Putamen (tissue), 1 donor: Measurements from ENCODE around the gene PLA2G4B.

Source experiments
- DNase-seq: peaks from one replicate; pipeline ENCODE4 v3.0.0-alpha.2; 2016; ENCODE audit warnings: low spot score

Gene PLA2G4B

GRCh38 chr15:41871175-41871905 lies 32.7 kb downstream of the PLA2G4B start:
- no peak for DNase-seq

DNA sequence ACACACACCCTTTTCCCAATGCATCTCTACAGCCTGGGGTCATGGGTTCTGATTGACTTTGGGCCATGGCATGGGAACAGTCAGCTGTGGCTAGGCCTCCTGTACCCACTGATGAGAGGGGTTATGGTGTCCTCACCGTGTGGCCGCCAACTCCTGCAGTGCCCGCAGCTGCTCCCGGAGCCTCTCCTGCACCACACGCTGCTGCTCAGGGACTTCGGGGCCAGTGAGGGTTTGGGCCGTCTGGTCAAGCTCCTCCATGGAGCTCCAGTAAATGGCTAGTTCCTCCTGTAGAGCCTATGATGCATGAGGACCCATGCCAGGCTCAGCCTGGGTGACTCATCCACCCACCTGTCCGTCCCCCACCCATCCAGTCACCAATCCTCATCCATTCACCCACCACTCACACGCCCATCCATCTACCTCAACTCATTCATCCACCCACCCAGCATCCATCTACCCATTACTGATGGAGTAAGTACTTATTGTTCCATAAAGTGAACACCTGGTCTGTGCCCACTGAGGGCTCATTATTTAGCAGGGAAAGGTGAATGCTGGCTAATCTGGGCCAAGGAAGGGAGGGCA lies 33.6 kb downstream of the PLA2G4B start:
- DNase-seq: no peak

- DNase-seq: no peak
Measured at GRCh38 chr15:41873711-41874110, 35.1 kb downstream of the PLA2G4B start.

GRCh38 chr15:41874736-41875135 lies 36.1 kb downstream of the PLA2G4B start:
- no peak for DNase-seq

DNA sequence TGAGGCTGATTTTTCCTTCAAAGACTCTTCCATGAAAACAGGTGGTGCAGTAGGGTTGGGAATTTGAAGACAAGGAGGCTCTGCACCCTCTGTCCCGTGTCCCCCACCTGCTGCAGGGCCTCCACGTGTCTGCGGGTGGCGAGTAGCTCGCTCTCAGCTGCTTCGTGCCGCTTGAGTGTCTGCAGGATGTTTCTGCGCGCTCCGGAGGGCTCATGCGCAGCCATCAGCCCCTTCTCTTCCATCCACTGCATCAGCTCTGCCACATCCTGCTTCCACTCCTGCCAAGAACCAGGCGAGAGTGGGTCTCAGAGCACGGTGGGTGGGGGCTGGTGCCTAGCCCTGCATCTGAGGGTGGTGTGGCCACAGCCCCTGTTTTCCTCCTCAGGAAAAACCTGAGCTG lies 37.4 kb downstream of the PLA2G4B start:
- no peak for DNase-seq

- no peak for DNase-seq
Measured at GRCh38 chr15:41876689-41877088, 38.0 kb downstream of the PLA2G4B start.

- DNase-seq: no peak
Measured at GRCh38 chr15:41877631-41878354, 39.1 kb downstream of the PLA2G4B start.

GRCh38 chr15:41878355-41878699 lies 39.7 kb downstream of the PLA2G4B start:
- no peak for DNase-seq

GRCh38 chr15:41879321-41879845 lies 40.7 kb downstream of the PLA2G4B start:
- no peak for DNase-seq

DNA sequence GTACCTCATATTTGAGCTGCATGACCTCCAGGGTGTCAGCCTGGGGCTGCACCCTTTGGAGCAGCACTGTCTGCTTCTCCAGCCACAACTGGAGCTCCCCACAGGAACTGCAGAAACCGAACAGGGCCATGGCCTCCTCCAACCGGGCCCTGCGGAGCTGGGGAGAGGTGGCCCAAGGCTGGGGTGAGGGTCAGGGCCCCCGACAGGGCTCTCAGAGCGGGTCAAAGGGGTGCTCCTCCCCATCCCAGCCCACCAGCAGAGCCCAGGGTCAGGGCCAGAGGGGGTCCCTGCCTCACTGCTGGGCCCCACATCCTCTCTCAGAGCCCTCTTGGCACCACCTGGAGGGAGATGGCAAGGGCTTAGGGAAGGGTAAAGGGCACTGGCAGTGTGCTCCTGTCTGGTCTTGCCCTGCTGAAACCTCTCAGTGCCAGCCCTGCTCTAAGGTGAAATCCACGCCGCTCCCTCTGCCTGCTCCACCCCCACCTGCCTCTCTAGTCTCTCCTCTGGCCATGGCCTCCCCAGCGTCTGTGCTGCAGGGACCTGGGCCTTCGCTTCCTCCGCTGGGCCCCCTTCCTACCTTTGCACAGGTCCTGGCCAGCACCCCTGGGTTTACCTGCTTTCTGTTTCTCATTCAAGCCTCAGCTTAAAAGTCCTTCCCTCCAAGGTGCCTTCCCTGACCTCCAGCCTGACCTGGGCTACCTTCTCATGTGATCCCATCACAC lies 41.7 kb downstream of the PLA2G4B start:
- no peak for DNase-seq

GRCh38 chr15:41881086-41881485 lies 42.4 kb downstream of the PLA2G4B start:
- no peak for DNase-seq

DNA sequence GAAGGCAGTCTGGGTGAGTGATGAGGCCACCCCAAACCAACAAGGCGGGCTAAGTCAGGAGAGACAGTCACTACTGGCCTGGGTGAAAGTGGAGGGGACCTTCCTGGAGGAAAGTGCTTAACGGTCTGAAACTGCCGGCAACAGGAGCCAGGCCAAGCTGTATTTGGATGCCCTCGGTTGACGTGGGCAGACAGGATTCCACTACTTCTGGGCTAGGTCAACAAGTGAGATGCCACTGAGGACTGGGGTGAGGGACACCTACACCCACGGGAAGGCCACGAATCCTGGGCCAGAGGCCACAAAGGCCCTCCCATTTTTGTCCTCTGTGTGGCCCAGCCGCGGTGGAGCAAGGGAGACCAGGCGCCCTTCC lies 42.9 kb downstream of the PLA2G4B start:
- no peak for DNase-seq

DNA sequence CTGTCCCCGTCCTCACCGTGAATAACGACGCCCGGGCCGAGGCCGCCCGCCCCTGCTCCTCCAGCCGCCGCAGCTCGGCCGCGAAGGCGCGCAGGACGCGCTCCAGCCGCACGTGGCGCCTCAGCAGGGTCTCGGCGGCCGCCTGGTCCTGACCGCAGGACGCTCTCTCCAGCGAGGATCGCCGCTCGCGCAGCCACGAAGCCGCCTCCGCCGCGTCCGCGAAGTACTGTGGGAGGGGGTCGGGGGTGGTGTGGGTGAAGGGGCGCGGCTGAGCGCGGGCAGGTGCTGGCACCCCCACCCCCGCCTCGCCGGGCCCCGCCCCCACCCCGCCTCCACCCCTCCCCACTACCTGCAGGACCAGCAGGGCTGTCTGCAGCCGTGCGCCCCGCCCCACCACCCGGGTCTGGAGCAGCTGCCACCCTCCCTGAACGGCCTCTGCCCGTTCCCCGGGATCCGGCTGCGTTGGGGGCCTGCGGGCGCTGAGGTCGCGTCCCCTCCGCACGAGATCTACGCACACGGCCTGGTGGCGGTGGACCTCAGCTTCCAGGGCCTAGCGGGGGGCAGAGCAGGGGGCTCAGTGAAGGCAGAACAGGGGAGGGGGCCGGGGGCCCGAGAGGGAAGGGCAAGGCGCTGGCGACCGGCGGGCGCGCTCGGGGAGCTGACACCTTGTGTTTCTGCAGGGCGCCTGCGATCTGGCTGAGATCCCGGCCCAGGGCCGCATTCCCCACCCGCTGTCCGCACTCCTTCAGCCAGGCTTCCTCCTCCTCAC lies 43.5 kb downstream of the PLA2G4B start:
- DNase-seq: no peak

- DNase-seq: no peak
Measured at GRCh38 chr15:41882689-41883483, 44.2 kb downstream of the PLA2G4B start.

GRCh38 chr15:41883484-41883825 lies 44.8 kb downstream of the PLA2G4B start:
- no peak for DNase-seq

DNA sequence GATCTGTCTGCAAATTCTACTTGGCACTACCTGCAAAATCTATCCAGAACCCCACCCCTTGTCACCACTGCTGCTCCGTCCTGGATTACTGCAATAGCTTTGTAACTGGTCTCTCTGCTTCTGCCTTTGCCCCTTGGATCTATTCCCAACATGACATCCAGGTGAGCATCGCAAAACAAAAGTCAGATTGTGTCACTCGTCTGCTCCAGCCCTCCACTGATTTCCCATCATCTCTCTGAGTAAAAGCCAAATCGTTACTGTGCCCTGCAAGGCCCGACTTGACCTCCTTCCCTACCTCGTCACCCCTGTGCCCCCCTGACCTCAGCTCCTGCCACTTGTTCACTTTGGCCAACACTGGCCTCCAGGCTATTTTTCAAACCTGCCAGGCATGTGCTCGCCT lies 45.8 kb downstream of the PLA2G4B start:
- no peak for DNase-seq

GRCh38 chr15:41885321-41885720 lies 46.7 kb downstream of the PLA2G4B start:
- no peak for DNase-seq

GRCh38 chr15:41885841-41886240 lies 47.2 kb downstream of the PLA2G4B start:
- DNase-seq: no peak

- no peak for DNase-seq
Measured at GRCh38 chr15:41886741-41887140, 48.1 kb downstream of the PLA2G4B start.

- DNase-seq: no peak
Measured at GRCh38 chr15:41887161-41887560, 48.5 kb downstream of the PLA2G4B start.

GRCh38 chr15:41887893-41888292 lies 49.2 kb downstream of the PLA2G4B start:
- DNase-seq: no peak
